ENCODE results near the gene LARP4B. TPM values are rescaled to one million over a fixed set of nuclear protein-coding genes. Genes with fewer than 3 reads are reported as not detected.

Gene LARP4B
- total RNA-seq, 1 experiment from 2014 or later, result 75.4 TPM

DNA sequence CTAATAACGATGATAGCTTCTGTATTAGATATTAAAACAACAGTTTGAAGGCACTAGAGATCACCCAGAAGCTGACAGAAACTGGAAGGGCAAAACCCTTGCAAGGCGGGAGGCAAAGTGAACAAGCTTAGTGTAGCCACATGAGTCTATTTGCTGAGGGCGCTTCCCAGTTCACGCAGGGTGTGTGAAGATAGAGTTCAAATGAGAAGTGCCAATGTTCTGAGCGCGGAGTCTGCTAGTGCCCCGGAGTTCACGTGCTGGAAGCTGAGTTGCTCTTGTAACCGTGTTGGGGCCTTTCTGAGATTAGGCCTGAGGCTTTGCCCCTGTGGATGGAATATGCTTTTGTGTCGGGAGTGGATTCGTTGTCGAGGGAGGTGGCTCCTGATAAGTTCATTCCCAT is 40.1 kb upstream of the LARP4B start:
- H3K36me3 ChIP-seq (ENCODE audit: insufficient read depth, low read length), result no peaks in the 10 kb centered on the region
- H3K27me3 ChIP-seq (ENCODE audit: low read length), result no peaks in the 10 kb centered on the region
- H3K4me1 ChIP-seq (ENCODE audit: low read length), result peaks cover 8% of the 10 kb centered on the region
- DNase-seq, result no peak
- H3K4me3 ChIP-seq (ENCODE audit: low read length), result no peak overlapping the region
- H3K4me2 ChIP-seq (ENCODE audit: low read depth, low read length, poor library complexity, severe bottlenecking), result no peak overlapping the region
- H2AFZ ChIP-seq (ENCODE audit: low read length), result no peak overlapping the region
- H4K20me1 ChIP-seq (ENCODE audit: insufficient read depth, low read depth, low read length), result no peaks in the 10 kb centered on the region
- H3K9ac ChIP-seq (ENCODE audit: low read length), result no peak overlapping the region
- no peaks in the 10 kb centered on the region for H3K9me3 ChIP-seq (ENCODE audit: low read length)
- H3K9me2 ChIP-seq (replicated peaks; ENCODE audit: insufficient read depth, low read length), result no peaks in the 10 kb centered on the region
- H3K27ac ChIP-seq (ENCODE audit: low read length), result no peak overlapping the region
- H3K79me2 ChIP-seq (ENCODE audit: low read length), result no peaks in the 10 kb centered on the region

GRCh38 chr10:971150-971542 is 39.6 kb upstream of the LARP4B start:
- H3K4me1 ChIP-seq (ENCODE audit: low read length), result peaks cover 8% of the 10 kb centered on the region
- no peaks in the 10 kb centered on the region for H3K27me3 ChIP-seq (ENCODE audit: low read length)
- no peaks in the 10 kb centered on the region for H4K20me1 ChIP-seq (ENCODE audit: insufficient read depth, low read depth, low read length)
- no peak overlapping the region for H3K27ac ChIP-seq (ENCODE audit: low read length)
- no peaks in the 10 kb centered on the region for H3K9me2 ChIP-seq (replicated peaks; ENCODE audit: insufficient read depth, low read length)
- H3K36me3 ChIP-seq (ENCODE audit: insufficient read depth, low read length), result no peaks in the 10 kb centered on the region
- H3K9me3 ChIP-seq (ENCODE audit: low read length), result no peaks in the 10 kb centered on the region
- DNase-seq, result no peak
- H3K9ac ChIP-seq (ENCODE audit: low read length), result no peak overlapping the region
- H3K79me2 ChIP-seq (ENCODE audit: low read length), result no peaks in the 10 kb centered on the region
- H2AFZ ChIP-seq (ENCODE audit: low read length), result no peak overlapping the region
- H3K4me2 ChIP-seq (ENCODE audit: low read depth, low read length, poor library complexity, severe bottlenecking), result no peak overlapping the region
- H3K4me3 ChIP-seq (ENCODE audit: low read length), result no peak overlapping the region

DNA sequence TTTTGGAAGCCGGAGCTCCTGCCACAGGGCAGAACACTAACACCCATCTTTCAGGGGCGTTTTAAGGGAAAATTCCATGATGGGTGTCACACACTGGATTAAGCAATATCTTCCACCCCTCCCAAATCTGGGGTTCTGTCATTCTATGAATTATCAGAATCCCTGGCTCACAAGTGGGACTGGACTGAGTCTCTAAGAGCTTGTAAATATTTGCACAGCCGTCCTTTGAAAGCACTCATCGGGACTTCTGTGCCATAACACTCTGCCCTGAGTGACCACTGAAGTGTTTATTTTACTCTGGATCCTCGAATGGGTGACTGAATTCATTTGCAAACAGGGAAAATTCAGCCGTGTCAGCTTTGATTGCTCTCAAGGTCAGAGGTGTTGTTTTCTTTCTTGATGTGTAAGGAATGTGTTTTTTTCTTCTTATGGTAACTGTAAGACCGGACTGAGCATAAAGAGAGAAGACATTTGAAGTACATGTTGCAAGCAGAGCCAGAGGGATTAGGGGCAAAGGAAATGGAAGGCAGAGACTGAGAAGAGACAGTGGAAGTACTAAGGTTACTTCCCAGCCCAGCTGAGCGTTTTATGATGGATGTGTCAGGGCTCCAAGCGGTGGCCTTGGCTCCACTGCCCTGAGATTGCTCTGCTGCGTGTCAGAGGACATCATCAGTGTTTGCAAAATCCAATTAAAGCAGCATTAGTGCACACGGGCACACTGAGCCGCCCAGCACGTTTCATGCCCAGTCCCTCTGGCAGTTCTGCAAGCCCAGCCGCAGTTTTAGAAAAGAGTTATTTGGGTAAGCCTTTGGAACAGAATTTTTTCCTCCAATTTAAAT is 39.0 kb upstream of the LARP4B start:
- no peak overlapping the region for H3K4me2 ChIP-seq (ENCODE audit: low read depth, low read length, poor library complexity, severe bottlenecking)
- no peaks in the 10 kb centered on the region for H3K9me2 ChIP-seq (replicated peaks; ENCODE audit: insufficient read depth, low read length)

GRCh38 chr10:969473-970150 is 38.1 kb upstream of the LARP4B start:
- H3K36me3 ChIP-seq (ENCODE audit: insufficient read depth, low read length), result no peaks in the 10 kb centered on the region
- H3K27ac ChIP-seq (ENCODE audit: low read length), result no peak overlapping the region
- no peak overlapping the region for H3K4me2 ChIP-seq (ENCODE audit: low read depth, low read length, poor library complexity, severe bottlenecking)
- no peaks in the 10 kb centered on the region for H4K20me1 ChIP-seq (ENCODE audit: insufficient read depth, low read depth, low read length)
- no peak for DNase-seq
- H3K9ac ChIP-seq (ENCODE audit: low read length), result no peak overlapping the region
- no peaks in the 10 kb centered on the region for H3K9me2 ChIP-seq (replicated peaks; ENCODE audit: insufficient read depth, low read length)
- H3K27me3 ChIP-seq (ENCODE audit: low read length), result no peaks in the 10 kb centered on the region
- H3K4me1 ChIP-seq (ENCODE audit: low read length), result peaks cover 8% of the 10 kb centered on the region
- no peaks in the 10 kb centered on the region for H3K9me3 ChIP-seq (ENCODE audit: low read length)
- no peak overlapping the region for H2AFZ ChIP-seq (ENCODE audit: low read length)
- no peak overlapping the region for H3K4me3 ChIP-seq (ENCODE audit: low read length)
- H3K79me2 ChIP-seq (ENCODE audit: low read length), result no peaks in the 10 kb centered on the region

More for the DNA sequence above, 39.0 kb upstream of the LARP4B start:
- DNase-seq, result no peak
- H3K9me3 ChIP-seq (ENCODE audit: low read length), result no peaks in the 10 kb centered on the region
- H3K4me3 ChIP-seq (ENCODE audit: low read length), result no peak overlapping the region
- H3K27ac ChIP-seq (ENCODE audit: low read length), result no peak overlapping the region
- H3K79me2 ChIP-seq (ENCODE audit: low read length), result no peaks in the 10 kb centered on the region
- H3K36me3 ChIP-seq (ENCODE audit: insufficient read depth, low read length), result no peaks in the 10 kb centered on the region
- H4K20me1 ChIP-seq (ENCODE audit: insufficient read depth, low read depth, low read length), result no peaks in the 10 kb centered on the region
- no peak overlapping the region for H3K9ac ChIP-seq (ENCODE audit: low read length)
- H2AFZ ChIP-seq (ENCODE audit: low read length), result no peak overlapping the region
- peaks cover 8% of the 10 kb centered on the region for H3K4me1 ChIP-seq (ENCODE audit: low read length)
- no peaks in the 10 kb centered on the region for H3K27me3 ChIP-seq (ENCODE audit: low read length)

GRCh38 chr10:968546-969199 is 37.2 kb upstream of the LARP4B start:
- no peaks in the 10 kb centered on the region for H3K79me2 ChIP-seq (ENCODE audit: low read length)
- H3K27ac ChIP-seq (ENCODE audit: low read length), result no peak overlapping the region
- H3K9me3 ChIP-seq (ENCODE audit: low read length), result no peaks in the 10 kb centered on the region
- H3K36me3 ChIP-seq (ENCODE audit: insufficient read depth, low read length), result no peaks in the 10 kb centered on the region
- no peaks in the 10 kb centered on the region for H3K27me3 ChIP-seq (ENCODE audit: low read length)
- H3K9me2 ChIP-seq (replicated peaks; ENCODE audit: insufficient read depth, low read length), result no peaks in the 10 kb centered on the region
- H3K4me2 ChIP-seq (ENCODE audit: low read depth, low read length, poor library complexity, severe bottlenecking), result no peak overlapping the region
- no peak for DNase-seq
- peaks cover 8% of the 10 kb centered on the region for H3K4me1 ChIP-seq (ENCODE audit: low read length)
- H2AFZ ChIP-seq (ENCODE audit: low read length), result no peak overlapping the region
- no peak overlapping the region for H3K9ac ChIP-seq (ENCODE audit: low read length)
- H3K4me3 ChIP-seq (ENCODE audit: low read length), result no peak overlapping the region
- H4K20me1 ChIP-seq (ENCODE audit: insufficient read depth, low read depth, low read length), result no peaks in the 10 kb centered on the region

GRCh38 chr10:966466-967235 is 35.1 kb upstream of the LARP4B start:
- Histone ChIP-seq H3K79me2 (ENCODE audit: low read length) (no peaks in the 10 kb centered on the region), H3K27ac (ENCODE audit: low read length) (no peak overlapping the region), H3K27me3 (ENCODE audit: low read length) (no peaks in the 10 kb centered on the region), H3K4me3 (ENCODE audit: low read length) (no peak overlapping the region), H2AFZ (ENCODE audit: low read length) (no peak overlapping the region), H3K9ac (ENCODE audit: low read length) (no peak overlapping the region), H3K9me2 (replicated peaks; ENCODE audit: insufficient read depth, low read length) (no peaks in the 10 kb centered on the region), H4K20me1 (ENCODE audit: insufficient read depth, low read depth, low read length) (no peaks in the 10 kb centered on the region), H3K4me1 (ENCODE audit: low read length) (0 out of 2 replicates have a peak, but pooled peaks cover 4% of the 10 kb centered on the region), H3K4me2 (ENCODE audit: low read depth, low read length, poor library complexity, severe bottlenecking) (no peak overlapping the region), H3K36me3 (ENCODE audit: insufficient read depth, low read length) (no peaks in the 10 kb centered on the region), H3K9me3 (ENCODE audit: low read length) (no peaks in the 10 kb centered on the region)
- no peak for DNase-seq

GRCh38 chr10:964988-965417 is 33.5 kb upstream of the LARP4B start:
- Histone ChIP-seq H2AFZ (ENCODE audit: low read length) (no peak overlapping the region), H3K27ac (ENCODE audit: low read length) (no peak overlapping the region), H3K4me1 (ENCODE audit: low read length) (no peaks in the 10 kb centered on the region), H3K9me3 (ENCODE audit: low read length) (no peaks in the 10 kb centered on the region), H3K4me3 (ENCODE audit: low read length) (no peak overlapping the region), H3K9me2 (replicated peaks; ENCODE audit: insufficient read depth, low read length) (no peaks in the 10 kb centered on the region), H3K79me2 (ENCODE audit: low read length) (no peaks in the 10 kb centered on the region), H3K36me3 (ENCODE audit: insufficient read depth, low read length) (no peaks in the 10 kb centered on the region), H3K4me2 (ENCODE audit: low read depth, low read length, poor library complexity, severe bottlenecking) (no peak overlapping the region), H3K9ac (ENCODE audit: low read length) (no peak overlapping the region), H3K27me3 (ENCODE audit: low read length) (no peaks in the 10 kb centered on the region), H4K20me1 (ENCODE audit: insufficient read depth, low read depth, low read length) (no peaks in the 10 kb centered on the region)
- DNase-seq, result no peak
